Hepatocyte (in vitro differentiated cells): ENCODE data around the gene RBFOX2. TPM values are rescaled to one million over a fixed set of nuclear protein-coding genes. Genes with fewer than 3 reads are reported as not detected.
"Not testable (repeated sequence)": the region's sequence is repeated elsewhere in the genome, so short reads cannot be mapped to it uniquely, and the experiment has no call there.

Experiments used
- DNase-seq: peaks from one replicate; pipeline ENCODE4 v3.0.0-alpha.2; 2016; ENCODE audit warnings: low spot score
- H2AFZ ChIP-seq: fragments of 200-600 bp; sonication (generic); 2 replicates; pipeline ENCODE4 v1.6.0; 2016; ENCODE audit warnings: antibody characterized with exemption, mild to moderate bottlenecking
- H3K27ac ChIP-seq: fragments of 200-600 bp; sonication (generic); 2 replicates; pipeline ENCODE4 v1.5.1; 2016; ENCODE audit warnings: mild to moderate bottlenecking
- H3K27me3 ChIP-seq: fragments of 200-600 bp; sonication (generic); 2 replicates; pipeline ENCODE4 v1.6.1; 2016
- H3K36me3 ChIP-seq: fragments of 200-600 bp; sonication (generic); replicated peaks from 2 replicates; pipeline ENCODE4 v1.5.1; 2016; ENCODE audit warnings: low read depth; ENCODE audit not compliant: insufficient read depth
- H3K4me1 ChIP-seq: fragments of 200-600 bp; sonication (generic); 2 replicates; pipeline ENCODE4 v1.5.1; 2016; ENCODE audit warnings: mild to moderate bottlenecking, moderate library complexity; ENCODE audit not compliant: insufficient read depth
- H3K4me2 ChIP-seq: fragments of 200-600 bp; sonication (generic); 2 replicates; pipeline ENCODE4 v1.6.0; 2016
- H3K4me3 ChIP-seq: fragments of 200-600 bp; sonication (generic); 2 replicates; pipeline ENCODE4 v1.5.1; 2016; ENCODE audit warnings: mild to moderate bottlenecking
- H3K79me2 ChIP-seq: fragments of 200-600 bp; sonication (generic); 2 replicates; pipeline ENCODE4 v1.6.0; 2017; ENCODE audit warnings: mild to moderate bottlenecking
- H3K9me2 ChIP-seq: fragments of 200-600 bp; sonication (generic); replicated peaks from 2 replicates; pipeline ENCODE4 v1.6.0; 2017; ENCODE audit warnings: mild to moderate bottlenecking; ENCODE audit not compliant: insufficient read depth
- H3K9me3 ChIP-seq: fragments of 200-600 bp; sonication (generic); 2 replicates; pipeline ENCODE4 v1.5.1; 2016; ENCODE audit warnings: low read depth, mild to moderate bottlenecking
- H4K20me1 ChIP-seq: fragments of 200-600 bp; sonication (generic); 2 replicates; pipeline ENCODE4 v1.6.0; 2016; ENCODE audit warnings: mild to moderate bottlenecking; ENCODE audit not compliant: insufficient read depth, poor library complexity, severe bottlenecking
- CTCF ChIP-seq: fragments of 200-600 bp; sonication (generic); IDR thresholded peaks from 2 replicates; pipeline ENCODE4 v1.5.1; 2016; ENCODE audit warnings: antibody characterized with exemption, mild to moderate bottlenecking; ENCODE audit not compliant: poor library complexity
- EZH2 ChIP-seq: fragments of 200-600 bp; sonication (generic); IDR thresholded peaks from 2 replicates; pipeline ENCODE4 v1.6.1; 2016; ENCODE audit warnings: antibody characterized with exemption, mild to moderate bottlenecking, borderline replicate concordance
- EZH2phosphoT487 ChIP-seq: fragments of 200-600 bp; sonication (generic); IDR thresholded peaks from one replicate; pipeline ENCODE4 v1.6.1; 2018; ENCODE audit warnings: antibody characterized with exemption, mild to moderate bottlenecking, low read depth, moderate library complexity; ENCODE audit not compliant: unreplicated experiment, severe bottlenecking
- WGBS: methylation state at CpG from one replicate; pipeline ENCODE4 v1.1.6; 2016; ENCODE audit warnings: low lambda C conversion rate; ENCODE audit errors: missing lambda C conversion rate; 5-methylcytosine and 5-hydroxymethylcytosine counted together
- polyA plus RNA-seq: library from polyadenylated mRNA; unstranded; fragments of >200 nt; fragmentation: Nextera tagmentation; extraction: Ambion mirVana; gene quantifications from 2 replicates; pipeline ENCODE4 v1.2.1, GENCODE V29; 2016
- total RNA-seq: library from RNA; depleted of rRNA; stranded (reverse); fragments of >200 nt; gene quantifications from 2 replicates; pipeline ENCODE4 v1.2.3, GENCODE V29; 2014

RBFOX2 gene
- total and polyA plus RNA-seq, 2 experiments from 2014 or later = 76.7 to 133 TPM

GRCh38 chr22:36064358-36064757, 35.7 kb upstream of the RBFOX2 start:
- Histone ChIP-seq H4K20me1 (no peaks in the 10 kb centered on the region), H3K9me2 (no peaks in the 10 kb centered on the region), H3K36me3 (no peaks in the 10 kb centered on the region), H3K4me3 (no peak overlapping the region), H3K27ac (no peak overlapping the region), H3K79me2 (no peaks in the 10 kb centered on the region), H3K4me2 (no peak overlapping the region), H2AFZ (no peak overlapping the region), H3K9me3 (no peaks in the 10 kb centered on the region), H3K4me1 (peaks cover 4% of the 10 kb centered on the region), H3K27me3 (no peaks in the 10 kb centered on the region)
- no peak for DNase-seq
- 95% methylated on average over 5 of the region's 5 CpGs for WGBS
- TF ChIP-seq CTCF = no peak

- Histone ChIP-seq H3K4me3 (no peak overlapping the region), H3K36me3 (no peaks in the 10 kb centered on the region), H2AFZ (no peak overlapping the region), H3K4me1 (peaks cover 15% of the 10 kb centered on the region), H3K9me2 (no peaks in the 10 kb centered on the region), H4K20me1 (no peaks in the 10 kb centered on the region), H3K27ac (no peak overlapping the region), H3K27me3 (no peaks in the 10 kb centered on the region), H3K9me3 (no peaks in the 10 kb centered on the region), H3K79me2 (no peaks in the 10 kb centered on the region), H3K4me2 (no peak overlapping the region)
- no peak for TF ChIP-seq EZH2
- 84% methylated on average over 1 of the region's 1 CpG for WGBS
- DNase-seq = no peak
These were observed 28.4 kb upstream of the RBFOX2 start for GRCh38 chr22:36056980-36057379.

- Histone ChIP-seq H3K9me2 (no peaks in the 10 kb centered on the region), H3K4me2 (peak overlapping the region; percentile 13), H3K4me3 (no peak overlapping the region), H2AFZ (peak overlapping the region; percentile 25), H3K4me1 (peaks cover 16% of the 10 kb centered on the region), H3K27me3 (no peaks in the 10 kb centered on the region), H4K20me1 (no peaks in the 10 kb centered on the region), H3K36me3 (no peaks in the 10 kb centered on the region), H3K27ac (peak overlapping the region; percentile 72), H3K79me2 (no peaks in the 10 kb centered on the region), H3K9me3 (no peaks in the 10 kb centered on the region)
- 59% methylated on average over 19 of the region's 19 CpGs for WGBS
- no peak for DNase-seq
- TF ChIP-seq EZH2 (no peak), EZH2phosphoT487 (no peak), CTCF (no peak)
These were observed 27.0 kb upstream of the RBFOX2 start for GRCh38 chr22:36055376-36056295.

- peaks cover 16% of the 10 kb centered on the region for H3K4me1 ChIP-seq
- not testable (repeated sequence) for DNase-seq, H3K36me3 ChIP-seq, H3K9me2 ChIP-seq, H3K9me3 ChIP-seq, H3K27ac ChIP-seq, H2AFZ ChIP-seq, H3K79me2 ChIP-seq, H3K27me3 ChIP-seq, H3K4me2 ChIP-seq, H3K4me3 ChIP-seq, H4K20me1 ChIP-seq
- WGBS = 94% methylated on average over 10 of the region's 10 CpGs
These were observed 25.8 kb upstream of the RBFOX2 start for GRCh38 chr22:36054446-36054845.
